HL-60 (cell line): ENCODE results near the gene NBPF6.
"Not testable (repeated sequence)": the region's sequence is repeated elsewhere in the genome, so short reads cannot be mapped to it uniquely, and the experiment has no call there.

ENCODE experiments used
- CTCF ChIP-seq: IDR thresholded peaks from one replicate; pipeline ENCODE4 v1.5.1; 2011; ENCODE audit warnings: low read length, control low read depth, inconsistent platforms; ENCODE audit not compliant: insufficient read depth
- POLR2AphosphoS5 ChIP-seq: IDR thresholded peaks from 2 replicates; pipeline ENCODE4 v1.6.1; 2012; ENCODE audit warnings: low read depth
- REST ChIP-seq: IDR thresholded peaks from 2 replicates; pipeline ENCODE4 v1.6.1; 2012; ENCODE audit warnings: low read depth; ENCODE audit not compliant: insufficient replicate concordance
- SPI1 ChIP-seq: IDR thresholded peaks from 2 replicates; pipeline ENCODE4 v1.6.1; 2012; ENCODE audit warnings: low read depth, mild to moderate bottlenecking, borderline replicate concordance

GRCh38 chr1:108466166-108466565 lies 16.0 kb downstream of the NBPF6 start:
- TF ChIP-seq CTCF, POLR2AphosphoS5, SPI1, REST: not testable (repeated sequence)
